PC-3 (cell line): ENCODE measurements around the gene VPS13A.

Source experiments
- CTCF ChIP-seq: fragments of 300-600 bp; sonication (generic); conservative IDR thresholded peaks from 2 replicates; pipeline ENCODE4 v1.5.1; 2017; ENCODE audit warnings: antibody characterized with exemption, low read depth, mild to moderate bottlenecking, low read length
- EZH2 ChIP-seq: fragments of 300-600 bp; sonication (generic); IDR thresholded peaks from one replicate; pipeline ENCODE4 v1.6.1; 2017; ENCODE audit warnings: antibody characterized with exemption, mild to moderate bottlenecking, low read length; ENCODE audit not compliant: unreplicated experiment

DNA sequence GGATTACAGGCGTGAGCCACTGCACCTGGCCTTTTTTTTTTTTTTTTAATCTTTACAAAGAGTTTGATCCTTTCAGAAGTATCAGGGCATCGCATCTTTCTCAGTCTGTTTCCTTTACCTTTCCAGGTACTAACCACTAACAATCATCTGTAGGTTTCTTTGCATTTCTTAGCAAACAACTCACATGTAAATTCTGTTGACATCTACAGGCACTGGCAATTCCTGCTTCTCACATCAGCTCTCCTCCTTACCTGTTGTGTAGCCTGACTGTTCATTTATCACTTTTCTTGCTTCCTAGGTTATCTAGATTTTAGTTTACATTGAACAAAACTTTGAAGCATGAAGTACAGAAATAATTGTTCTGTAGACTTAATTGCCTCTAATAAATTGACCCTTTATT, 27.5 kb upstream of the VPS13A start:
- TF ChIP-seq CTCF (no peak), EZH2 (no peak)
